Stimulated activated CD4-positive, alpha-beta T cell treated with anti-CD3 and anti-CD28 coated beads, Interleukin-15, amount 100 ng/mL, for 1 hour (primary cell): ENCODE data around the gene LUZP2.

ENCODE experiments used
- DNase-seq, 2 donors: peaks; one replicate each; pipeline ENCODE4 v3.0.0-alpha.2; 2020; ENCODE audit warnings: low read depth in 1 of 2, low spot score in 1 of 2

LUZP2 gene

DNA sequence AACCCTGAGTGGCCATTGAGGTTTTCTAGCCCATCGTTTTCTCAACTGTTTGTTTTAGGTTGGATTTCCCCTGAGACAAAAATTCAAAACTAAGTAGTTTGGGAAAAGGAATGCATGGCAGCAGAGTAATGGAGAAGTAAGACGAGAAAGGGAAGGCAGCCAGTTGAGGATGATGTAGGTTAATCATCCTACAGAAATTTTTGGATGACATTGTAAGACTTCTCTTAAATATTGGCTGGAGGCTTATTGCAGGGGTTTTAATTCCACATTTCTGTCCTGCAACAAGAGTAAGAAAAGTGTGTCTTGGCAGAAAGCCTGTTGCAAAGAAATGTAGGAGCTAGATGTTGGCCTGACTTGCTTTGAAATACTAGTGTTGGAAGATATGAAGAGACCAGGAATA, 308.8 kb downstream of the LUZP2 start:
- DNase-seq: no peak

DNA sequence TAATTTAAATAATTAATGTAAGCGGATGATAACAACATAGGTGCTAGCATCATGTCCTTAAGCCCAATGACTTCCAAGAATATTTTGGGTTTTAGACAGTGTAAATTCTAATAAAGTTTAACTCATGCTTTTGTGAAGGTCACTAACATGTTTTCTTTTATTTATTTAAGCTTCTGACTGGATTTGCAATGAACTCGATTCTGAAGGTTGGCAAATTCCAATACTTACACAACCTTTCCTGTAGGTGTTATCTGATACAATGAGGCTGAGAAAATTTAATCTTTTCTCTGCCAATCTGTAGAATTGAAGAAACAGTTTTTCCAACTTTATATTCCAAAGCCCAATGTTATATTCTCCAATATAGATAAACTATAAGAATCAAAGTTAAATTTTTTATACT, 311.3 kb downstream of the LUZP2 start:
- DNase-seq: no peak

DNA sequence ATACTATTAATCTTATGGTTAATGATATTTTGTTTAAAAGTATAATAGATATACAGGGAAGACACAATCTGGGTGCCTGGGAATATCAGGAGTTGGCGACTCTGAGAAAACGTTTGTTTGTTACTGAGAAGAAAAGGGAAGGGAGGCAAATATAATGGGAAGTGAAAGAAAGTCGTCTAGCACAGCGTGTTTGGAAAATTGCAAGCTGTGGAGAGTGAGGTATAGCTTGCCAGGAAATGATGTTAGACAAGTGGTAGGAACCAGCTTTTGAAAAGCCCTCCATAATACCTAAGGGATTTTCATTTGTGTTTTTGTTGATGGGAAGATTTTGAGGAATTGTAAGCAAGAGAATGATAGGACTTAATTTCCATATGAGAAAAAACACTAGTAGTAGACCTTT, 322.2 kb downstream of the LUZP2 start:
- DNase-seq: no peak

DNA sequence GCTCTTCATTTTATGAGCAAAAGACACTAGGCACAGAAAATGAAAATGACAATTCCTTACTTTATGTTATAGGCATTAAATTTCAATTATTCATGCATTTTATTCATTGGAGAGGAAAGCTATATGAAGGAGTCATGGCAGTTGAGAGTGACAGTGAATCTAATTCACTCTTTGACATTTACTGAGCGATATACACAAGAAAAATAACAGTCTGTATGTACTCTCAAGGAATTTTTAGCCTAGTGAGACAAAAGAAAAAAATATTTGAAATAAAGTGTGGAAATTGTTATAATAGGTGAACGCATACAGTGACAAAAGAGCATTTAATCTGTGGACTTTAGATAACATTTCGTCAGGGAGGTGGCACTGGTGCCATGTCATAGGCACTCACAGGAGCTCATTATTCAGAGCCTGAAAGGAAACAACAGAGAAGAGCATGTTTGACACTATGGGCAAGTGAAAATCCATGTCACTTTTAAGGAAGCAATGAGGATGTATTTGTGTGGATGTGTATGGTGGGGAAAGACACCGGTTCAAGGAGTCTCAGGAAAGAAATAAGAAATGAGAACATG, 323.1 kb downstream of the LUZP2 start:
- no peak for DNase-seq

DNA sequence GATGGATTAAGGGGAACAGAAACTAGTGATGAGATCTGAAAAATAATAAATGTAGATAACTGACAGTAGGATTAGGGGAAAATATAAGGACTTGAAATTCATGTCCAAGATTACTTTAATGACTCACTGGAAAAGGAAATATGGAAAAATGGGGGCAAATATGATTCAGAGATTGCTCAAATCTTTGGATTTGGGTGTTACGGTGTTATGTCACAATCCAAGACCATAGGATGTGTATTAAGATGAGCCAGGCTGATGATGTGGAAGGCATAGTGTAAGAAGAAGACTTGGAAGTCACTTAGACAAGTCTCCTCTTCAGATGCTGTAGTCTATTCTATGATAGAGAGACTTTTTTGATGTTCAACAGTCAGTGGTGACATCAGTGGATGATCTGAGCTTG, 323.7 kb downstream of the LUZP2 start:
- no peak for DNase-seq

DNA sequence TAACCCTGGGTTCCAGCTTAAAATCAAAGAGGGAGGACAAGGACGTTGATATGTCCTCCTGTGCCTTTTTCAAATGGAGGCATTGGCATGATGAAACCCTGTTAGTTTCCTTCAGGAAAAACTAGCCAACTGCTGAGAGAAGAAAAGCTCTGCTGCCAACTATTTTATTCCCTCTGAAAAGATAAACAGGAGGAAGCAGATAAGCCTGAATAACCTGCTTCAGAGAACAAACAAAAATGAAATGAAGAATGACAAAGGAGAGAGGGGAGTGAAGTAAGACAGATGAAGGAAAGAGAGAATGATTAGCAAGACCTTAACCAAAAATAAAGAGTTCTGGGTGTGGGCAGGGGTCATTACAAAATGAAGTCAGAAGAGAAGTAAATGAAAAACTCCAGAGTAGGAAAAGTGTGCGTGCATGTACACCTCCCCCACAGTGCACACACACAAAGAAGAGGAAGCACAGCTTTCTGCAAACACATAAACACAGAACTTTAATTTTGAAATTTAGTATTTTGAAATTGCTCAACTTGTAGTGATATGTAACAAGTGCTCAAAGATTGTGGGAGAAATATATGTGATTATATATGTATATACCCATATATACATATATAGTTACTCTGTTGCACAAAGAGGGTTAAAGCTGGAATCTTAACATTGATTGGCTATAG, 332.2 kb downstream of the LUZP2 start:
- DNase-seq: no peak

DNA sequence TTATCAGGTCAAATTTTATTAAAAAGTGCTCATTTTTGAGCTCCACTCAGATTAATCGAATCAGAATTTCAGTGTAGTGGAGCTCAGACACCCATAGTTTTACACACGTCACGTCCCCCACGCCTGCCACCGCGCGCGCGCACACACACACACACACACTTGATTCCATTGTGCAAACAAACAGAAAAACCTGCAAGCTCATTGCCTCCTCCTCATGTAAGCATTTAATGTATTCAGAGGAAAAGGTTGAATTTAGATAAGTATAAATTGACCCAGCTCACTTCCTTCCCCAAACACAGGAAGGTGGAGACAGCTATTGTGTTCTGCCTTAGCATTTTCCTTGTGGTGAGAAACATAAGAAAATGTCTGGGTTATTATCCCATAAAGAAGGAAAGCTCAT, 336.7 kb downstream of the LUZP2 start:
- no peak for DNase-seq

DNA sequence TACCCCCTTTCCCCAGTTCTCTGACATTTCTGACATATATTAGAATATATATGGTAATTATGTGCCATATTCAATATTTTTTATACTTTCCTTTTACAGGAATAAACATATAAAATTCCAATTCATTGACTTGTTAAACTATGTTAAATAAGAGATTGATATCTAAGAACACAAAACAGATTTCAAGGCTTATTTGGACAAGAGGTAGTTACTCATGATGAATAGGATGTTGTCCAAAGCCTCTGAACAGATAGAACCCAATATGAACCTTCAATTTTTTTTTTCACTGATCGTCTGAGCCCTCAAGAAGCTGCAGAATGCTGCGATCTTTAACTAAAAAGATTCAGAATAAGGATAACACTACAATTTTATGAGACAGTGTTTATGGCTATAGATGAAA, 340.3 kb downstream of the LUZP2 start:
- DNase-seq: no peak

DNA sequence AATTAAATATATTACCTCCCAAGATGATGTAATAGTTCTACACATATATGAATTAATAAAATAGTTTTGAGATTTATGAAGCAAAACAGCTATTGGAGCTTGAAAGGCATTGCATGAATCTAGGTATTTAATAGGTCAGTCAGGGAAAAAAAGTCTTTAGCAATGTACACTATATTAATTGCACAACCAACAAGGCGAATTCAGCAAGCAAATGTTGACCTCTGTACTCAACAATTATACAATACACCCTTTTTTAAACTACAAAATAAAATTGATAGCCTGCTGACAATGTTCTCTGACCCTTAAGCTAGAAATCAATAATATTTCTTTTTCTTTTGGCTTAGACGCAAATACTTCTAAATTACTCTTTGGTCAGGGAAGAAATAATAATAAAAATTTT, 345.5 kb downstream of the LUZP2 start:
- DNase-seq: no peak

DNA sequence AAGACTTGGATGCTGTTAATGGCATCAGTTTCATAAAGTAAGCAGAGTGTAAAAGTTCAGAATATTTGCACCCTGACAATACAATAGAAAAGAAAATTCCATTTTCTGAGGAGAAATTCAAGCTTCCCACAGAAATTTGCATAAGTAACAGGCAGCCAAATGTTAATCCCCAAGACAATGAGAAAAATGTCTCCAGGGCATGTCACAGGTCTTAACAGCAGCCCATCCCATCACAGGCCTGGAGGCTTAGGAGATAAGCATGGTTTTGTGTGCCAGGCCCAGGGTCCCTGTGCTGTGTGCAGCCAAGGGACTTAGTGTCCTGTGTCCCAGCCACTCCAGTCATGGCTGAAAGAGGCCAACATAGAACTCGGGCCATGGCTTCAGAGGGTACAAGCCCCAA, 347.6 kb downstream of the LUZP2 start:
- no peak for DNase-seq

DNA sequence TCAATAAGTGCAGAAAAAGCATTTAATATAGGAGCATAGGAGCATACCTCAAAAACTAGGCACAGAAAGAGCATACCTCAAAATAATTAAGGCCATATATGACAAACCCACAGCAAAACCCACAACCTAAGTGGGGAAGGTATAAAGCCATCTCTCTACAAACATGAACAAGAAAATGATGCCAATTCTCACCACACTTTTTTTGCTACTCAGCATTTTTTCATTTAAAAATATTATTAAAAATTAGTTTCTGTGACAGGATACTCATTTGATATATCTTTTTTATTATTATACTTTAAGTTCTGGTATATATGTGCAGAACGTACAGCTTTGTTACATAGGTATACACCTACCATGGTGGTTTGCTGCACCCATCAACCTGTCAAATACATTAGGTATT, 352.0 kb downstream of the LUZP2 start:
- no peak for DNase-seq

DNA sequence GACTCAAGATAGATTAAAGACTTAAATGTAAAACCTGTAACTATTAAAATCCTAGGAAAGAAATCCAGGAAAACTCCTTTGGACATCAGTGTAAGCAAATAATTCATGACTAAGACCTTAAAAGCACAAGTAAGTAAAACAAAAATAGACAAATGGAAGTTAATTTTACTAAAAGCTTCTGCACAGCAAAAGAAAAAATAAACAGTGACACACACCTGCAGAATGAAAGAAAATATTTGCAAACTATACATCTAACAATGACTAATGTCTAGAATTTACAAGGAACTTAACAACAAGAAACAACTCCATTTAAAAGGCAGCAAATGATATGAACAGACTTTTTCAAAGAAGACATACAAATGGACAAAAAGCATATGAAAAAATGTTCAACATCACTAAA, 359.1 kb downstream of the LUZP2 start:
- DNase-seq: no peak

DNA sequence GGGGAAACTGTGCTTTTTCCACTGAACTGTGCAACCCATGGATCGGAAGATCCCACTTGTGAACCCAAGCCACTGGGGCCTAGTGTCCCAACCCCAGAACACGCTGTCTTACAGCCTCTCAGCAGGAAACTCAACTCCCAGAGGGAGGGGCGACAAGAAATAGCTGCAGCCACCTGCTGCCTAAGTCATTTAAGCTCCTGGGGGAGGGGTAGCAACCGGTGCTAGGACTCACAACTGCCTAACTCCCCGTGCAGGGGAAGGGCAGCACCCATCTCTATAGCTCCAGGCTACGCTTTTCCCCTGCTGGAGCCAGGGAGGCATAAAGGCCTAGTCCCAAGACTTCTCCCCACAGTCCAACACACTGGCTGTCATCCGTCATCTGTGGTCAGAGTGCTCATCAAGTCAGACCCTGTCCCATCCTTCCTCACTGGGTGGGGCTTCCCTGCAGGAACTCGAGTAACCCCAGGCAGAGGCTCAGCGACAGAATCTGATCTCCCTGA, 363.0 kb downstream of the LUZP2 start:
- no peak for DNase-seq

DNA sequence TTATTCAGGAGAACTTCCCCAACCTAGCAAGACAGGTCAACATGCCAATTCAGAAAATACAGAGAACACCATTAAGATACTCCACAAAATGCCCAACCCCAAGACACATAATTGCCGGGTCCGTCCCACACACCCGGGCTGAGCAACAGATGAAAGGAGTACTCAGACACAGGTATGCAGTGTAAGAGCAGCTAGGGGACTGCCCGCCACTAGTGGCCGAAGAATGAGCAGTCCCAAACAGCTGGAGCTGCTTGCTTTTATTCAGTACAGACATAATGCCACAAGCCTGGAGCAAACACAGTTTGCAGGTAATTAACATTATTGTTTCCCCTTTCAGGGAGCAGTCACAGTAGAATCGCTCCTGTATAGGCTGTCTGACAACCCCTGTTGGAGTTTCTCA, 364.6 kb downstream of the LUZP2 start:
- no peak for DNase-seq

DNA sequence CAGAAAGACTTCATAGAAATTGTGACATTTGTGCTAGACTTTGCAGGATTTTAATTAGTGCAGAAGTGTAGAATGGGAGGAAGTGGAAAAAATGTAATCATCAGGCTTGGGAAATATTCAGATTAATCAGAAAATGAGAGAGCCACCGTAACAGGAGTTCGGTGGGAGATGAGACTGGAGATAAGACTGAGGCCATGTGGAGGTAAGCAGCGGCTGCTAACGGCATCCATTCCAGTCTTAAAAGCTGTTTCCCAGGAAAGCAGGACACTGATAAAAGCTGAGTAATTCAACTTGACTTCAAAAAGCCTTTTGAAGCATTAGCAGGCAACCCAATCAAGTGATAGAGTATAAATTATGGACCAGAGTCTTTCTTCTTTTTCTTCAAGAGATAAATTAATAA, 369.9 kb downstream of the LUZP2 start:
- DNase-seq: no peak

DNA sequence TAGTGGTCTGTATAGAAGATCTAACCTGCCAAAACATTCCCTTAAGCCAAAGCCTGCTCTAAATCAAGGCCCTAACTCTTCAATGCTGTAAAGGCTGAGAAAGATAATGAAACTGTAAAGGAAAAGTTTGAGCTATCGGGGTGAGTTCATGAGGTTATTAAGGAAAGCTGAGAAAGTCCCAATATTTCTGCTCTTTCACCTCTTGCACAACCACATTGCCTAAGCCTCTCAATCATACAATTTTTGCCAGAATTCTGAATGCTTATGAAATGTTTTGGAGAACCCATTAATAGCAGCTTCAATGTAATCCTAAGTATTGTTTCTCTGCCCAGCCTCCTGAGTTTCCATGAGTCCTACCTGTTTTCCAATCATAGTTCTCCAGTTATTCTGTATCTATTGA, 373.2 kb downstream of the LUZP2 start:
- no peak for DNase-seq

DNA sequence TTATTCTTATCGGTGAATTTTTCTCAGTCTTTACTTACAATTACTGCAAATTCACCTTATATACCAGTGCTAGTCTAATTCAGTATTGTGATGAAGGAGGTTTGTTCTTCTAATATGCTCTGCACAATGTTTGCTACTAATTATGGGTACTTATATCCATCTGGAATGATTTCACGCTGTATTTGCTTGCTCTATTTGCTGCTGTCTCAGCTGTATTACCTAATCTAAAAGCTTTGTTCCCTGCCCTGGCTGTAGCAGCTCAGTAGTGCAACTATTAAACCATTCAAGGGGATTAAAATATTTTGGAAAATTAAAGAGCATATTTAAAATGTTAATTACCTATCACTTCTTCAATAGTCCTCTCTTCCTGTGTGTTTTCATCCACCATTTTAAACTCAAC, 375.3 kb downstream of the LUZP2 start:
- DNase-seq: no peak

DNA sequence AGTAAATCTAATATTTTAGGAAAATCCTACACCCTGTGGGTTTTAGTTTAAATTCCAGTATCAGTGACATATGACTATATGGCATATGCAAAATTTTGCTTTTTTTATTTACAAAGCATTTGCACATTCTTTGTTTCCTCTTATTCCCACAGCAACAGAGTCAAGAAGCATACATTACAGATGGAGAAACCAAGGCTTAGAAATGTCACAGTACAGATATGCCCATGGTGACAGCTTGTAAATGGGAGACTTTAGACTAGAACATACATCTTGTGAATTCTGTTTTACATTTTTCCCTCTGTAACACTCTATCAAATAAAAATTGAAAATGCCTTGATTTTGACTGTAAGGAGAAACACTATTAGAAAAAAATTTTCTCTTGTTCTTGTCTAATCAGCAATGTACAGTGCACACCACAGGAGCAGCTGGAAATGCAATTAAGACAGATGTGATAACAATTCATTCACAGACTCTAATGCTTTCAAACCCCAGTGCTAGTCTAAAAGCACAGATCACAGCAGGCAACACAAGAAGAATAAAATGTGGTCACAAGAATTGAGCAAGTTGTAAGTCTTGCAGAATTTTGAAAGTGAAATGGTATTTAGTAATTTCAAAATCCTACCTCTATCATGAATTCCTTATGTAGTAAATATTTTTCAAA, 375.9 kb downstream of the LUZP2 start:
- no peak for DNase-seq

DNA sequence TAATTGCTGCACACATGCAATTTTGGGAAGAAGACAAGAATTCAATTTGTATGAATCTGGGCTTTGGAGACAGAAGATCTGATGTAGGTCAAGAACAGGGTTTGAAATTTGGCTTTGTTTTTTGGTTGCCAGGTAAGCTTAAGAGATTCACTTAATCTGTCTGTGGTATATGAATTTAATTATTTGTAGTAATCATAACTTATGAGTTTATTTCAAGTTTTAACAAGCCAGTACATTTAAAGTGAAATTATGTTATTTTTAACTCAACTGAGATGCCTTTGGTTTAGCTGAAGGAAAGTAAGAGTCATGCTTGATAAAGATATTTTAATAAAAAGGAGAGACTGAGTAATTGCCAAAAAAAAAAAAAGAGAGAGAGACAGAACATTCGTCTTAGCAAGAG, 384.1 kb downstream of the LUZP2 start:
- no peak for DNase-seq

DNA sequence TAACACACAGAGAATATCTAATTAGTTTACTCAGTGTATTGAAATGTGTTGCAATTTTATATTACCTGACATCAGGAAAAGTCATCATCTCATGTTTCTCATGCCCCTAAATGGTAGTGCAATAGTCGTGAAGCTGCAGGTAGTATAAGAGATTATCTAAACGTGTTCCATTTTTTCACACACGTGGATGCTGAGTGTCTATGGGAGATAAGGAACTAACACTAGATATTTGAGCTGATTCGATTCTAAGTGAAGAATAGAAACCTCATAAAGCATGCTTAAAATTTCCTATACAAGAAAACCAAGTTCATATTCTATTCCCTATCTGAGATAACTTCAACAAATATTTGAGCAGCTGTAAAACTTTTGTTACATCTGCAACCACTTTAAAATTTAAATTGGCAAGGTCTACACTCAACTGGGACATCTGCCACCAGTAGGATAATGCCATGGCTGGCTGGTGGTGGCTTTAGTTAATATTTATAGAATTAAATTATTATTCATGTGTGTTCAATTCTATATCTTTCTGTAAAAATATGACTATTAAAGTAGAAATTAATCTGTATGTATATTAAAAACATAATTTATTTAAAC, 388.8 kb downstream of the LUZP2 start:
- no peak for DNase-seq

DNA sequence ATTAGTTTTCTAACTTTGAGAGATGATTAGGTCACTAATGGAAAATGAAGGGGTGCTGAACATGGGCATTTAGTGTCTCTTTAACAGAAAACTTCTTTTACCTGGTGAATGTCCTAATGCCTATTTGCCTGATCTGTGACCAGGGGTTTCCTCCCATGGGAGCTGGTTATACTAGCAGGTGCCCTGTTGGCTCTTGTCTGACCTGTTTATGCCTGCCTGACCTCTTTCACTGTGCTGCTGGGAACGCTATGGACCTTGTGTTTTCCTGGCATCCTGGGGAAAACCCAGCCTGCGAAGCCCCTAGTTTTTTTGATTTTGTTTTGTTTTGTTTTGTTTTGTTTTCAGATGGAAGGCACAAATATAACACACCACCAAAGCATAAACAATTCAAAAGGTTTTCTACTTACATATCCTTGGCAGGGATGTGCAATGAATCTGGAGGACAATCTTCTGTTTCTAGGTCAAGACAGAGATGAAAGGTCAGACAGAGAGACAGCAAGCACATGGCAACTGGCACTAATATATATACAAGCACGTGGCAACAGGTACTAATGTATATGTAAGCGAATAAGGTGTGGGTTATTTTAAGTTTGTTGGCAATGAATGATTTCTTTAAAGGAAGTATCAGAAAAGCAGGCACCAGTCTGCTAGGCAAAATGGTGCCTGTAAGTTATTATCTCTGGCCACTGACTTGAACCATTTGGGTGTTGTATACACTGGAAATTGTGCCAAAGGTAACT, 390.2 kb downstream of the LUZP2 start:
- no peak for DNase-seq

DNA sequence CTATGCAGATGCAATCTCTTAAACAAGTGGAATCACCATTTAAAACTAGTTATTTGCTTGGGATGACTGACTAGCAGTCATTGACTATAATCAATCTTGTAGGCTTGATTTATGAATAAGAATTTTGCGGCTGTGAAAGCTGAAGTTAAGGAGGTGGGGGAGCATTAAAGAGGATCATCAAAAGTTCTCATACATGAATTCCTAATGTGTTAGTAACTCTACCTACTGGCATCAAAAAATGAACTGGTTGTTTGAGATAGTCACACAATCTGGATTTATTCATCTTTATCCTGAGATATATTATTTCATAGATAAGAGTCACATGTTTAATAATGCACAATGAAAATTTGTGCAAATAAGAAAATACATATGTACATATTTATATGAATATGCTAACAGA, 393.6 kb downstream of the LUZP2 start:
- no peak for DNase-seq
